Endothelial cell of umbilical vein (primary cell): ENCODE measurements around the gene PDGFRB. TPM values are rescaled to one million over a fixed set of nuclear protein-coding genes. Genes with fewer than 3 reads are reported as not detected.

Experiments used
- BruUV-seq: library from RNA; stranded (reverse); fragments of 400-500 nt; replicated peaks from 2 replicates; lab custom pipeline; 2021; lab: Mats Ljungman, UMichigan
- CTCF ChIA-PET: fragments of 300-600, 350-600 bp; sonication (Branson Sonifier 250); formaldehyde crosslinking; loops from one replicate; lab custom pipeline; 2021; ENCODE audit warnings: antibody characterized with exemption, inconsistent platforms; lab: Charles Lee
- POLR2A ChIA-PET: fragments of 300-600, 350-600 bp; sonication (Branson Sonifier 250); formaldehyde crosslinking; loops from one replicate; lab custom pipeline; 2021; ENCODE audit warnings: antibody characterized with exemption, inconsistent platforms; lab: Charles Lee
- DNase-seq: peaks from one replicate; pipeline ENCODE4 v3.0.0-alpha.2; 2011; ENCODE audit warnings: low read depth, low spot score
- FAIRE-seq: peaks from 2 replicates; lab custom pipeline; 2011; peaks lifted over from hg19 to GRCh38; lab: Jason Lieb, UNC
- H2AFZ ChIP-seq: 2 replicates; pipeline ENCODE4 v1.6.0; 2012; ENCODE audit warnings: low read depth, low read length, control low read depth, inconsistent platforms
- H3K27ac ChIP-seq: 2 replicates; pipeline ENCODE4 v1.5.1; 2011; ENCODE audit warnings: low read depth, mild to moderate bottlenecking, control low read depth, low read length, moderate library complexity; ENCODE audit not compliant: insufficient read depth
- H3K27me3 ChIP-seq, 2 experiments: 2 replicates each; pipeline versions ENCODE4 v1.6.0 to v1.6.1; 2011; ENCODE audit warnings: low read length in 2 of 2, mixed read lengths in 1 of 2; ENCODE audit not compliant: control insufficient read depth in 2 of 2, insufficient read depth in 2 of 2
- H3K36me3 ChIP-seq, 2 experiments: 2 replicates in 1 of 2; 3 replicates in 1 of 2; pipeline ENCODE4 v1.5.1; 2011; ENCODE audit warnings: low read length in 2 of 2, mild to moderate bottlenecking in 1 of 2, moderate library complexity in 1 of 2; ENCODE audit not compliant: control insufficient read depth in 2 of 2, insufficient read depth in 2 of 2; ENCODE audit errors: extremely low read depth in 1 of 2
- H3K4me1 ChIP-seq: 3 replicates; pipeline ENCODE4 v1.5.1; 2011; ENCODE audit warnings: mild to moderate bottlenecking, low read length; ENCODE audit not compliant: control insufficient read depth, insufficient read depth; ENCODE audit errors: extremely low read depth
- H3K4me2 ChIP-seq: 2 replicates; pipeline ENCODE4 v1.6.1; 2011; ENCODE audit warnings: low read length, control low read depth, mixed read lengths; ENCODE audit not compliant: insufficient read depth
- H3K4me3 ChIP-seq, 3 experiments: fragments of 200-600 bp in 1 of 3; sonication (generic), shearing (Covaris generic) in 1 of 3; replicated peaks in 1 of 3; 2 replicates each; pipeline ENCODE4 v1.5.1; 2011 to 2016; ENCODE audit warnings: control low read depth in 3 of 3, low read length in 3 of 3, mild to moderate bottlenecking in 2 of 3, inconsistent platforms in 1 of 3, low read depth in 1 of 3, moderate library complexity in 1 of 3; ENCODE audit not compliant: insufficient read depth in 1 of 3
- H3K79me2 ChIP-seq: 2 replicates; pipeline ENCODE4 v1.6.0; 2012; ENCODE audit warnings: low read length, inconsistent platforms; ENCODE audit not compliant: control insufficient read depth, insufficient read depth
- H3K9ac ChIP-seq: replicated peaks from 2 replicates; pipeline ENCODE3; 2011; ENCODE audit warnings: low read length, control low read depth; ENCODE audit not compliant: insufficient read depth; ENCODE audit errors: extremely low read depth
- H3K9me1 ChIP-seq: replicated peaks from 3 replicates; pipeline ENCODE4 v1.6.0; 2011; ENCODE audit warnings: mild to moderate bottlenecking, low read length; ENCODE audit not compliant: control insufficient read depth, insufficient read depth; ENCODE audit errors: extremely low read depth
- H3K9me3 ChIP-seq: replicated peaks from 2 replicates; pipeline ENCODE4 v1.5.1; 2012; ENCODE audit warnings: low read length, inconsistent platforms; ENCODE audit not compliant: control insufficient read depth, insufficient read depth
- H4K20me1 ChIP-seq: replicated peaks from 2 replicates; pipeline ENCODE3; 2011; ENCODE audit warnings: mild to moderate bottlenecking, low read length; ENCODE audit not compliant: control insufficient read depth, insufficient read depth; ENCODE audit errors: extremely low read depth
- CTCF ChIP-seq, 2 donors: IDR thresholded peaks; 1 replicate in 1 of 2; 2 replicates in 1 of 2; pipeline ENCODE4 v1.5.1; 2011; ENCODE audit warnings: low read length in 2 of 2, mild to moderate bottlenecking in 2 of 2, moderate library complexity in 2 of 2, control low read depth in 1 of 2, inconsistent platforms in 1 of 2, low read depth in 1 of 2; ENCODE audit not compliant: insufficient read depth in 1 of 2; ENCODE audit errors: extremely low read depth in 1 of 2
- EZH2 ChIP-seq: IDR thresholded peaks from 2 replicates; pipeline ENCODE4 v1.6.1; 2012; ENCODE audit warnings: borderline replicate concordance, low read depth, mild to moderate bottlenecking, moderate library complexity, low read length, inconsistent platforms; ENCODE audit not compliant: severe bottlenecking
- FOS ChIP-seq: IDR thresholded peaks from 2 replicates; pipeline ENCODE4 v1.6.1; 2011; ENCODE audit warnings: mild to moderate bottlenecking, low read length, moderate library complexity, borderline replicate concordance; ENCODE audit not compliant: insufficient read depth
- GATA2 ChIP-seq: IDR thresholded peaks from 2 replicates; pipeline ENCODE4 v1.7.0; 2011; ENCODE audit warnings: low read depth, mild to moderate bottlenecking, moderate library complexity, mixed read lengths, low read length; ENCODE audit not compliant: insufficient read length, insufficient read depth
- JUN ChIP-seq: IDR thresholded peaks from 2 replicates; pipeline ENCODE4 v1.6.1; 2011; ENCODE audit warnings: borderline replicate concordance, low read depth; ENCODE audit not compliant: insufficient read length, insufficient read depth
- MAX ChIP-seq: IDR thresholded peaks from 2 replicates; pipeline ENCODE4 v1.6.1; 2011; ENCODE audit not compliant: insufficient read depth, insufficient read length
- MYC ChIP-seq: IDR thresholded peaks from one replicate; pipeline ENCODE4 v1.6.1; 2011; ENCODE audit warnings: mild to moderate bottlenecking, low read depth, low read length
- POLR2A ChIP-seq: IDR thresholded peaks from 2 replicates; pipeline ENCODE4 v1.6.1; 2012; ENCODE audit warnings: low read depth, mild to moderate bottlenecking, control low read depth, low read length
- POLR2AphosphoS5 ChIP-seq: IDR thresholded peaks from 2 replicates; pipeline ENCODE4 v1.6.1; 2012; ENCODE audit warnings: low read depth, mild to moderate bottlenecking, control low read depth, low read length, moderate library complexity; ENCODE audit not compliant: insufficient read depth
- dilution Hi-C: fragments of 300-500 bp; cut with MboI; formaldehyde crosslinking; loops from one replicate; pipeline ENCODE4 v1.15.0; 2019; ENCODE audit warnings: low sequenced_read_pairs; ENCODE audit not compliant: extremely low pct_ligation_motif_present
- intact Hi-C: fragments of 100-400 bp; cut with micrococcal nuclease; formaldehyde crosslinking; loops from one replicate; pipeline ENCODE4 v1.10.0; 2022
- polyA plus RNA-seq, 4 experiments: library from polyadenylated mRNA; depleted of rRNA in 3 of 4; stranded (reverse) in 3 of 4; unstranded in 1 of 4; fragments of >200 nt; gene quantifications; 2 replicates each; pipeline versions ENCODE4 v1.2.1 to v1.2.3, GENCODE V29; 2011 to 2012; ENCODE audit warnings: missing spikeins in 1 of 4
- total RNA-seq: library from RNA; stranded (reverse); gene quantifications from 2 replicates; pipeline ENCODE4 v1.2.3, GENCODE V29; 2021

Gene PDGFRB
- total and polyA plus RNA-seq, 2 donors (not counting 3 experiments of a cell fraction or from before 2014, with no cell fraction given) = 1.4 to 1.7 TPM

DNA sequence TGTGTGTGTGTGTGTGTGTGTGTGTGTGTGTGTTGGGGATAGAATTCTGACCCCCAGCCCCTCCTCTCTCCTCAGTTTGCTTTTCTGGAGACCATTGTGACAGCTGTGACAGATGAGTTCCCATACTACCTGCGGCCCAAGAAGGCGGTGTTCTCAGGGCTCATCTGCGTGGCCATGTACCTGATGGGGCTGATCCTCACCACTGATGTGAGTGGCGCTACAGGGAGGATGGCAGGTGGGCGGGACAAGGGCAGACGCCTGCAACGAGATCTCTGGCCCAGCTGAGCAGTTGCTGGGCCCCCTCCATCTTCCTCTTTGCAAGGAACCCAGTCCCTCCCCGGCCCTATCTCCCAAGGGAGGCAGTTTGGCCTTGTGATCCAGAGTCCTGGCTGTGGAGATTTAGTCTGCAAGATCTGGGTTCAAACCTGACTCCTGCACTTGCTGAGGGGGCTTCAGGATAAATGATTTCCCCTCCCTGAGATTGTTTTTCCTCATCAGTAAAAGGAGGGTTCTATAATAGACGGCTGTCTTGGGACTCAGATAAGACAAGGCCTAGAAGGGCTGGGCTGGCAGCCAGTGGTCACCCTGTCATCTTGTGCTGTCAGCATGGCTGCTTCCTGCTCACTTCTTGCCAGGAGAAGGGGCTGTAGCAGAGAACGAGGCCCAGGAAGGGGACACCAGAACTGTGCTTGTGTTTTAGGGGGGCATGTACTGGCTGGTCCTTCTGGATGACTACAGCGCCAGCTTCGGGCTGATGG, 48.4 kb upstream of the PDGFRB start:
- DNase-seq (no peak), FAIRE-seq (no peak)
- Histone ChIP-seq H3K9ac (no peak overlapping the region), H3K79me2 (no peaks in the 10 kb centered on the region), H4K20me1 (no peaks in the 10 kb centered on the region), H3K27ac (no peak overlapping the region), H3K4me2 (no peak overlapping the region), H3K36me3 (no peaks in the 10 kb centered on the region), H3K27me3 (peaks cover 3 to 11% of the 10 kb centered on the region in 2 experiments), H3K4me1 (no peaks in the 10 kb centered on the region), H3K4me3 (no peak overlapping the region), H3K9me1 (no peaks in the 10 kb centered on the region), H3K9me3 (no peaks in the 10 kb centered on the region), H2AFZ (no peak overlapping the region)
- intact Hi-C loops (no loop called here), dilution Hi-C loops (no loop called here)
- no TSS peak for BruUV-seq
- TF ChIP-seq POLR2AphosphoS5 (no peak), MYC (no peak), EZH2 (no peak), MAX (no peak), CTCF (IDR thresholded peaks at IDR 0.05; ENCODE audit: extremely low read depth in 1 of 2, insufficient read depth in 1 of 2, low read depth in 1 of 2, low read length in 2 of 2) (no peak), FOS (no peak), POLR2A (no peak), JUN (no peak), GATA2 (no peak)
- CTCF ChIA-PET = interaction anchor here (2.9 kb wide), 1 partner anchor 14 kb away, joined by 17 read pairs; no protein-coding TSS in a partner anchor
- POLR2A ChIA-PET = no interaction called here
